OCI-LY1 (cell line): ENCODE data around the gene GATA2.

ENCODE experiments used
- H2AFZ ChIP-seq: fragments of 200-600 bp; sonication (generic), shearing (Covaris generic); 2 replicates; pipeline ENCODE4 v1.6.0; 2014; ENCODE audit warnings: antibody characterized with exemption, mild to moderate bottlenecking, low read length
- H3F3A ChIP-seq: fragments of 200-600 bp; sonication (generic), shearing (Covaris generic); 2 replicates; pipeline ENCODE4 v1.6.0; 2014; ENCODE audit warnings: mild to moderate bottlenecking, antibody characterized with exemption, low read length, moderate library complexity; ENCODE audit not compliant: insufficient read depth
- H3K27ac ChIP-seq: fragments of 200-600 bp; sonication (generic); 2 replicates; pipeline ENCODE4 v1.5.1; 2014; ENCODE audit warnings: low read length, mixed run types, mild to moderate bottlenecking, low read depth; ENCODE audit not compliant: poor library complexity, severe bottlenecking
- H3K27me3 ChIP-seq: fragments of 200-600 bp; sonication (generic); 2 replicates; pipeline ENCODE4 v1.6.0; 2014; ENCODE audit warnings: antibody characterized with exemption, mild to moderate bottlenecking, low read length, moderate library complexity; ENCODE audit not compliant: insufficient read depth
- H3K36me3 ChIP-seq: fragments of 200-600 bp; sonication (generic); 2 replicates; pipeline ENCODE4 v1.6.1; 2014; ENCODE audit warnings: mild to moderate bottlenecking, antibody characterized with exemption, low read length, moderate library complexity, mixed read lengths; ENCODE audit not compliant: insufficient read depth
- H3K4me1 ChIP-seq: fragments of 200-600 bp; sonication (generic); 2 replicates; pipeline ENCODE4 v1.5.1; 2014; ENCODE audit warnings: mild to moderate bottlenecking, low read length, moderate library complexity; ENCODE audit not compliant: insufficient read depth, severe bottlenecking
- H3K4me2 ChIP-seq: fragments of 200-600 bp; sonication (generic), shearing (Covaris generic); 2 replicates; pipeline ENCODE4 v1.6.1; 2014; ENCODE audit warnings: low read length
- H3K4me3 ChIP-seq: fragments of 200-600 bp; sonication (generic); 2 replicates; pipeline ENCODE4 v1.5.1; 2014; ENCODE audit warnings: low read length, low read depth, mild to moderate bottlenecking, mixed read lengths; ENCODE audit not compliant: poor library complexity, severe bottlenecking
- H3K79me2 ChIP-seq: fragments of 200-600 bp; shearing (Covaris generic); 2 replicates; pipeline ENCODE4 v1.6.1; 2016; ENCODE audit warnings: mixed run types, low read length, mixed read lengths; ENCODE audit not compliant: insufficient read depth
- H3K9ac ChIP-seq: fragments of 200-600 bp; sonication (generic), shearing (Covaris generic); 2 replicates; pipeline ENCODE4 v1.6.1; 2014; ENCODE audit warnings: mild to moderate bottlenecking, low read length, mixed read lengths
- H3K9me2 ChIP-seq: fragments of 200-600 bp; sonication (generic), shearing (Covaris generic); 2 replicates; pipeline ENCODE4 v1.6.1; 2014; ENCODE audit warnings: low read depth, mild to moderate bottlenecking, low read length, mixed read lengths
- H3K9me3 ChIP-seq: fragments of 200-600 bp; shearing (Covaris generic); 2 replicates; pipeline ENCODE4 v1.6.1; 2014; ENCODE audit warnings: low read length, mixed read lengths
- H4K20me1 ChIP-seq: fragments of 200-600 bp; sonication (generic), shearing (Covaris generic); 2 replicates; pipeline ENCODE4 v1.6.0; 2016; ENCODE audit warnings: mild to moderate bottlenecking, low read length; ENCODE audit not compliant: insufficient read depth
- CTCF ChIP-seq: fragments of 200-600 bp; sonication (generic), shearing (Covaris generic); IDR thresholded peaks from 2 replicates; pipeline ENCODE4 v1.5.1; 2017; ENCODE audit warnings: mild to moderate bottlenecking, antibody characterized with exemption, low read length, moderate library complexity, mixed read lengths
- EZH2 ChIP-seq: fragments of 200-600 bp; sonication (generic), shearing (Covaris generic); IDR thresholded peaks from 2 replicates; pipeline ENCODE4 v1.8.0; 2017; ENCODE audit warnings: borderline replicate concordance, mixed run types, mild to moderate bottlenecking, antibody characterized with exemption, low read length, moderate library complexity, mixed read lengths

GATA2 gene

GRCh38 chr3:128537091-128537703, 44.2 kb upstream of the GATA2 start:
- no peaks in the 10 kb centered on the region for H3K9me3 ChIP-seq
- H3K4me1 ChIP-seq = no peaks in the 10 kb centered on the region
- no peaks in the 10 kb centered on the region for H3F3A ChIP-seq
- no peak overlapping the region for H3K4me2 ChIP-seq
- no peak for TF ChIP-seq CTCF
- TF ChIP-seq EZH2 = no peak
- H3K4me3 ChIP-seq = no peak overlapping the region
- no peak overlapping the region for H3K27ac ChIP-seq
- H3K27me3 ChIP-seq = 0 out of 2 replicates have a peak, but pooled peaks cover 4% of the 10 kb centered on the region
- H4K20me1 ChIP-seq = no peaks in the 10 kb centered on the region
- no peaks in the 10 kb centered on the region for H3K36me3 ChIP-seq
- no peak overlapping the region for H3K9ac ChIP-seq
- no peaks in the 10 kb centered on the region for H3K9me2 ChIP-seq
- no peaks in the 10 kb centered on the region for H3K79me2 ChIP-seq
- no peak overlapping the region for H2AFZ ChIP-seq

GRCh38 chr3:128532012-128532983, 39.3 kb upstream of the GATA2 start:
- H3K4me1 ChIP-seq = no peaks in the 10 kb centered on the region
- H3K4me2 ChIP-seq = no peak overlapping the region
- H2AFZ ChIP-seq = no peak overlapping the region
- H3K9ac ChIP-seq = no peak overlapping the region
- no peaks in the 10 kb centered on the region for H3K36me3 ChIP-seq
- H3K79me2 ChIP-seq = no peaks in the 10 kb centered on the region
- 0 out of 2 replicates have a peak, but pooled peaks cover 4% of the 10 kb centered on the region for H3K27me3 ChIP-seq
- no peaks in the 10 kb centered on the region for H3K9me3 ChIP-seq
- no peak overlapping the region for H3K27ac ChIP-seq
- no peaks in the 10 kb centered on the region for H3F3A ChIP-seq
- H4K20me1 ChIP-seq = no peaks in the 10 kb centered on the region
- no peaks in the 10 kb centered on the region for H3K9me2 ChIP-seq
- TF ChIP-seq CTCF = no peak
- no peak for TF ChIP-seq EZH2
- no peak overlapping the region for H3K4me3 ChIP-seq

- no peak overlapping the region for H3K4me3 ChIP-seq
- H2AFZ ChIP-seq = no peak overlapping the region
- H4K20me1 ChIP-seq = no peaks in the 10 kb centered on the region
- no peaks in the 10 kb centered on the region for H3K79me2 ChIP-seq
- H3K4me1 ChIP-seq = no peaks in the 10 kb centered on the region
- H3K9ac ChIP-seq = no peak overlapping the region
- no peaks in the 10 kb centered on the region for H3K9me3 ChIP-seq
- no peaks in the 10 kb centered on the region for H3K9me2 ChIP-seq
- no peak overlapping the region for H3K4me2 ChIP-seq
- no peaks in the 10 kb centered on the region for H3K36me3 ChIP-seq
- TF ChIP-seq EZH2 = no peak
- no peak for TF ChIP-seq CTCF
- 0 out of 2 replicates have a peak, but pooled peaks cover 4% of the 10 kb centered on the region for H3K27me3 ChIP-seq
- H3K27ac ChIP-seq = no peak overlapping the region
- H3F3A ChIP-seq = no peaks in the 10 kb centered on the region
Observed at GRCh38 chr3:128524374-128525299, 31.6 kb upstream of the GATA2 start.
